Measurements from ENCODE around the gene SUPT5H.

- TF ChIP-seq CTCF (IDR thresholded peaks at IDR 0.05; ENCODE audit: borderline replicate concordance, extremely low read depth, low read length, poor library complexity, severe bottlenecking), result no peak
- TF ChIP-seq EZH2 (IDR thresholded peaks at IDR 0.05; ENCODE audit: borderline replicate concordance, low read depth, low read length, severe bottlenecking), result no peak
These were observed 70.3 kb downstream of the SUPT5H start for GRCh38 chr19:39515551-39516191.
